ENCODE results near the gene CDC42BPA. TPM values are rescaled to one million over a fixed set of nuclear protein-coding genes. Genes with fewer than 3 reads are reported as not detected.

CDC42BPA gene
- total RNA-seq, 1 experiment from 2014 or later: 30.1 TPM

DNA sequence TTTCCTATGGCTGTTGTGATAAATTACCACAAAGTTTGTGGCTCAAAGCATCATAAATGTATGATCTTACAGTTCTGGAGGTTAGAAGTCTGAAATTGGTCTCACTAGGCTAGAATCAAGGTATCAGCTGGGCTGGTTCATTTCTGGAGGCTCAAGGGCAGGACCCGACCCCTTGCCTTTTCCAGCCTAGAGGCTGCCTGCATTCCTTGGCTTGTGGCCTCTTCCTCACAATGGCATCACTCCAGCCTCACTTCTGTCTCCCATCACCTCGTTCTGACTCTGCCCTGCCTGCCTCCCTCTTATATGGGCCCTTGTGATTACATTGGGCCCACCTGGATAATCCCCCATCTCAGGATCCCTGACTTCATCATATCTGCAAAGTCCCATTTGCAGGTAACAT lies 370.2 kb downstream of the CDC42BPA start:
- Histone ChIP-seq H3K56ac (ENCODE audit: insufficient read length, low read depth, low read length) (no peak overlapping the region), H3K23ac (ENCODE audit: insufficient read length, low read depth, low read length) (no peak overlapping the region), H3K4ac (ENCODE audit: low read depth, low read length) (no peak overlapping the region), H3K9ac (ENCODE audit: extremely low read depth, insufficient read length, low read length) (no peak overlapping the region), H2BK5ac (ENCODE audit: insufficient read length, low read length) (no peak overlapping the region), H3K9me3 (ENCODE audit: control insufficient read depth, low read depth, low read length) (no peaks in the 10 kb centered on the region), H4K20me1 (ENCODE audit: control insufficient read depth, insufficient read depth, insufficient read length) (no peaks in the 10 kb centered on the region), H3K27ac (ENCODE audit: insufficient read length, low read depth, low read length) (no peak overlapping the region), H3K79me1 (ENCODE audit: insufficient read depth, low read depth, low read length, poor library complexity, severe bottlenecking) (peaks cover 5% of the 10 kb centered on the region), H2BK12ac (ENCODE audit: insufficient read length, low read depth, low read length) (no peak overlapping the region), H2BK120ac (ENCODE audit: low read depth, low read length, poor library complexity, severe bottlenecking) (no peak overlapping the region), H3K18ac (ENCODE audit: insufficient read length, low read depth, low read length) (no peak overlapping the region), H3K27me3 (ENCODE audit: insufficient read depth, low read length) (no peaks in the 10 kb centered on the region), H3K4me2 (ENCODE audit: insufficient read depth, insufficient read length, low read length) (no peak overlapping the region), H3K14ac (ENCODE audit: insufficient read depth, low read length) (no peak overlapping the region), H2AK5ac (ENCODE audit: insufficient read length, low read length) (no peak overlapping the region), H3K79me2 (ENCODE audit: insufficient read depth, low read length) (no peaks in the 10 kb centered on the region), H3T11ph (ENCODE audit: low read length) (no peak overlapping the region), H2BK20ac (ENCODE audit: low read depth, low read length, poor library complexity, severe bottlenecking) (no peak overlapping the region), H3K4me1 (ENCODE audit: insufficient read depth, low read length) (peaks cover 3% of the 10 kb centered on the region), H3K23me2 (ENCODE audit: insufficient read length, low read depth, low read length, poor library complexity, severe bottlenecking) (no peaks in the 10 kb centered on the region), H2AFZ (ENCODE audit: low read length) (no peak overlapping the region), H2BK15ac (ENCODE audit: low read depth, low read length) (no peak overlapping the region), H4K8ac (replicated peaks; ENCODE audit: insufficient read length, low read depth, low read length) (no peak overlapping the region), H4K5ac (ENCODE audit: insufficient read length, low read depth, low read length) (no peak overlapping the region), H4K91ac (ENCODE audit: insufficient read length, low read depth, low read length) (no peak overlapping the region)
- Mint-ChIP-seq H3K27me3 (ENCODE audit: low read depth) (no peaks in the 10 kb centered on the region; the same call in 1 of the 2 replicates), H3K9me3 (peaks cover 2 to 4% of the 10 kb centered on the region in 2 experiments; a peak in 1 of 5 replicates), H3K4me1 (peaks cover 36 to 46% of the 10 kb centered on the region in 2 experiments), H3K27ac (no peak overlapping the region; a peak in 1 of 7 replicates), H3K36me3 (ENCODE audit: insufficient read depth in 1 of 3, low read depth in 3 of 3) (peaks cover 1 to 7% (median 5%) of the 10 kb centered on the region in 3 experiments; a peak in 6 of 7 replicates), H3K4me3 (no peak overlapping the region)
- no peak for DNase-seq
- no CpG with 5 or more reads among the region's 2 CpGs for WGBS (ENCODE audit: extremely low coverage, insufficient read length, low lambda C conversion rate)
- TF ChIP-seq, protein P1, sequence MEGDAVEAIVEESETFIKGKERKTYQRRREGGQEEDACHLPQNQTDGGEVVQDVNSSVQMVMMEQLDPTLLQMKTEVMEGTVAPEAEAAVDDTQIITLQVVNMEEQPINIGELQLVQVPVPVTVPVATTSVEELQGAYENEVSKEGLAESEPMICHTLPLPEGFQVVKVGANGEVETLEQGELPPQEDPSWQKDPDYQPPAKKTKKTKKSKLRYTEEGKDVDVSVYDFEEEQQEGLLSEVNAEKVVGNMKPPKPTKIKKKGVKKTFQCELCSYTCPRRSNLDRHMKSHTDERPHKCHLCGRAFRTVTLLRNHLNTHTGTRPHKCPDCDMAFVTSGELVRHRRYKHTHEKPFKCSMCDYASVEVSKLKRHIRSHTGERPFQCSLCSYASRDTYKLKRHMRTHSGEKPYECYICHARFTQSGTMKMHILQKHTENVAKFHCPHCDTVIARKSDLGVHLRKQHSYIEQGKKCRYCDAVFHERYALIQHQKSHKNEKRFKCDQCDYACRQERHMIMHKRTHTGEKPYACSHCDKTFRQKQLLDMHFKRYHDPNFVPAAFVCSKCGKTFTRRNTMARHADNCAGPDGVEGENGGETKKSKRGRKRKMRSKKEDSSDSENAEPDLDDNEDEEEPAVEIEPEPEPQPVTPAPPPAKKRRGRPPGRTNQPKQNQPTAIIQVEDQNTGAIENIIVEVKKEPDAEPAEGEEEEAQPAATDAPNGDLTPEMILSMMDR (conservative IDR thresholded peaks at IDR 0.05): no peak

Measured in H9 (cell line).